WTC11 (cell line): Measurements from ENCODE around the gene ZNF768. TPM values are rescaled to one million over a fixed set of nuclear protein-coding genes. Genes with fewer than 3 reads are reported as not detected.

Experiments used
- ATAC-seq: fragments of 200-7000 bp; cut with Tn5 transposase; 2 replicates; pipeline ENCODE4 v1.10.0; 2021; ENCODE audit warnings: mild to moderate bottlenecking, moderate library complexity
- CTCF ChIA-PET: fragments of 300-600 bp; sonication (Branson Sonifier 250); formaldehyde crosslinking; loops from one replicate; lab custom pipeline; 2021; ENCODE audit warnings: antibody characterized with exemption; lab: Charles Lee
- POLR2A ChIA-PET: fragments of 350-600 bp; sonication (Branson Sonifier 250); formaldehyde crosslinking; loops from one replicate; lab custom pipeline; 2021; ENCODE audit warnings: antibody characterized with exemption; lab: Charles Lee
- DNase-seq: peaks from one replicate; pipeline ENCODE4 v3.0.0; 2021; ENCODE audit warnings: low spot score
- H3K27ac Mint-ChIP-seq: 2 replicates; pipeline ENCODE4 v1.8.0; 2021; ENCODE audit warnings: mixed read lengths
- H3K27me3 Mint-ChIP-seq: 2 replicates; pipeline ENCODE4 v1.8.0; 2021; ENCODE audit warnings: low read depth, mild to moderate bottlenecking, moderate library complexity, mixed read lengths
- H3K36me3 Mint-ChIP-seq: 2 replicates; pipeline ENCODE4 v1.8.0; 2021; ENCODE audit warnings: mixed read lengths
- H3K4me1 Mint-ChIP-seq: 2 replicates; pipeline ENCODE4 v1.8.0; 2022; ENCODE audit warnings: mixed read lengths
- H3K4me3 Mint-ChIP-seq: 2 replicates; pipeline ENCODE4 v1.8.0; 2021; ENCODE audit warnings: mild to moderate bottlenecking, moderate library complexity, mixed read lengths
- H3K9me3 Mint-ChIP-seq: 2 replicates; pipeline ENCODE4 v1.8.0; 2021; ENCODE audit warnings: mixed read lengths
- ATF1 ChIP-seq: sonication (generic); formaldehyde crosslinking; IDR thresholded peaks from 2 replicates; pipeline ENCODE4 v1.8.1; 2023; ENCODE audit warnings: mild to moderate bottlenecking, moderate library complexity, missing genetic modification reagents
- FOXK1 ChIP-seq: sonication (generic); formaldehyde crosslinking; IDR thresholded peaks from 2 replicates; pipeline ENCODE4 v1.8.0; 2022; ENCODE audit warnings: mild to moderate bottlenecking, moderate library complexity, missing genetic modification reagents
- KAT7 ChIP-seq: sonication (generic); formaldehyde crosslinking; IDR thresholded peaks from 2 replicates; pipeline ENCODE4 v1.8.1; 2023; ENCODE audit warnings: missing genetic modification reagents, mild to moderate bottlenecking, borderline replicate concordance
- RELA ChIP-seq: sonication (generic); formaldehyde crosslinking; IDR thresholded peaks from 2 replicates; pipeline ENCODE4 v1.8.1; 2022; ENCODE audit warnings: missing genetic modification reagents, mild to moderate bottlenecking, borderline replicate concordance
- SMAD4 ChIP-seq: sonication (generic); formaldehyde crosslinking; IDR thresholded peaks from 2 replicates; pipeline ENCODE4 v1.8.0; 2022; ENCODE audit warnings: mild to moderate bottlenecking, missing genetic modification reagents
- SP1 ChIP-seq: sonication (generic); formaldehyde crosslinking; conservative IDR thresholded peaks from 2 replicates; pipeline ENCODE4 v1.8.1; 2022; ENCODE audit warnings: missing genetic modification reagents
- TEAD1 ChIP-seq: sonication (generic); formaldehyde crosslinking; IDR thresholded peaks from 2 replicates; pipeline ENCODE4 v1.8.0; 2022; ENCODE audit warnings: mild to moderate bottlenecking, missing genetic modification reagents
- ZNF232 ChIP-seq: sonication (generic); formaldehyde crosslinking; IDR thresholded peaks from 2 replicates; pipeline ENCODE4 v1.8.0; 2022; ENCODE audit warnings: mild to moderate bottlenecking, missing genetic modification reagents
- ZNF317 ChIP-seq: sonication (generic); formaldehyde crosslinking; IDR thresholded peaks from 2 replicates; pipeline ENCODE4 v1.8.1; 2023; ENCODE audit warnings: low read depth, mild to moderate bottlenecking, moderate library complexity, missing genetic modification reagents, borderline replicate concordance
- total RNA-seq: library from RNA; stranded (reverse); gene quantifications from 3 replicates; pipeline ENCODE4 v1.2.3, GENCODE V29; 2021
- TF ChIP-seq, protein P1 (sequence below): sonication (generic); formaldehyde crosslinking; IDR thresholded peaks from 2 replicates; pipeline ENCODE4 v1.8.1; 2022; ENCODE audit warnings: mild to moderate bottlenecking, moderate library complexity, missing genetic modification reagents
- TF ChIP-seq, protein P2 (sequence below): sonication (generic); formaldehyde crosslinking; IDR thresholded peaks from 2 replicates; pipeline ENCODE4 v1.8.0; 2022; ENCODE audit warnings: mild to moderate bottlenecking, missing genetic modification reagents
- TF ChIP-seq, protein P3 (sequence below): sonication (generic); formaldehyde crosslinking; IDR thresholded peaks from 2 replicates; pipeline ENCODE4 v1.8.1; 2023; ENCODE audit warnings: mild to moderate bottlenecking, missing genetic modification reagents
- TF ChIP-seq, protein P4 (sequence below): sonication (generic); formaldehyde crosslinking; IDR thresholded peaks from 2 replicates; pipeline ENCODE4 v1.8.0; 2022; ENCODE audit warnings: missing genetic modification reagents
- TF ChIP-seq, protein P5 (sequence below): sonication (generic); formaldehyde crosslinking; IDR thresholded peaks from 2 replicates; pipeline ENCODE4 v1.8.1; 2023; ENCODE audit warnings: mild to moderate bottlenecking, moderate library complexity, missing genetic modification reagents
- TF ChIP-seq, protein P6 (sequence below): sonication (generic); formaldehyde crosslinking; conservative IDR thresholded peaks from 2 replicates; pipeline ENCODE4 v1.8.1; 2023; ENCODE audit warnings: mild to moderate bottlenecking, low read depth, missing genetic modification reagents, moderate library complexity
- TF ChIP-seq, protein P7 (sequence below): sonication (generic); formaldehyde crosslinking; IDR thresholded peaks from 2 replicates; pipeline ENCODE4 v1.8.1; 2022; ENCODE audit warnings: missing genetic modification reagents, borderline replicate concordance
- TF ChIP-seq, protein P8 (sequence below): fragments of 250-450 bp; sonication (Bioruptor Pico); IDR thresholded peaks from 2 replicates; pipeline ENCODE4 v1.9.0; 2021; ENCODE audit warnings: mild to moderate bottlenecking

ZNF768 gene
- total RNA-seq, 1 experiment from 2014 or later = 35.9 TPM

DNA sequence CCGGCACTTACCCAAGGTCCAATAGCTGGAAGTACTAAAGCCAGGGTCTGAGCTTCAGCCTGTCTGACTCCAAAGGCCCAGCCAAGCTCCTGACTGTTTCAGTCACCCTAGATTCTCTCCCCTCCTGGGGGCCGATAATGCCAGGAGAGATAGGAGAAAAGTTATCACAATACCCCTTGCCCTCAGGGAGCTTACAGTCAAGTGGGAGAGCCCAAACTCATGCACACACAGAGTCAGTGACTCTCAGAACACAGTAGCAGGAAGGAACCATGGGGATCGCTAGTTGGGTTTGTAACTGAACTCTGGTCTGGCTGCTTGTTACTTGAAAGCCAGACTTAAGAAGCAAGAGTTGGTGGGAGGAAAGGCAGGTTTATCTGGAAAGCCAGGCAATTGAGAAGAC, 14.9 kb downstream of the ZNF768 start:
- Mint-ChIP-seq H3K9me3 (no peaks in the 10 kb centered on the region), H3K27me3 (peaks cover 10% of the 10 kb centered on the region), H3K4me1 (no peaks in the 10 kb centered on the region), H3K27ac (no peak overlapping the region), H3K36me3 (no peaks in the 10 kb centered on the region), H3K4me3 (no peak overlapping the region)
- TF ChIP-seq ATF1 (CRISPR knock-in tag) = no peak
- TF ChIP-seq, protein P1, sequence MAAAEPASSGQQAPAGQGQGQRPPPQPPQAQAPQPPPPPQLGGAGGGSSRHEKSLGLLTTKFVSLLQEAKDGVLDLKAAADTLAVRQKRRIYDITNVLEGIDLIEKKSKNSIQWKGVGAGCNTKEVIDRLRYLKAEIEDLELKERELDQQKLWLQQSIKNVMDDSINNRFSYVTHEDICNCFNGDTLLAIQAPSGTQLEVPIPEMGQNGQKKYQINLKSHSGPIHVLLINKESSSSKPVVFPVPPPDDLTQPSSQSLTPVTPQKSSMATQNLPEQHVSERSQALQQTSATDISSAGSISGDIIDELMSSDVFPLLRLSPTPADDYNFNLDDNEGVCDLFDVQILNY (CRISPR knock-in tag) = no peak
- TF ChIP-seq, protein P2, sequence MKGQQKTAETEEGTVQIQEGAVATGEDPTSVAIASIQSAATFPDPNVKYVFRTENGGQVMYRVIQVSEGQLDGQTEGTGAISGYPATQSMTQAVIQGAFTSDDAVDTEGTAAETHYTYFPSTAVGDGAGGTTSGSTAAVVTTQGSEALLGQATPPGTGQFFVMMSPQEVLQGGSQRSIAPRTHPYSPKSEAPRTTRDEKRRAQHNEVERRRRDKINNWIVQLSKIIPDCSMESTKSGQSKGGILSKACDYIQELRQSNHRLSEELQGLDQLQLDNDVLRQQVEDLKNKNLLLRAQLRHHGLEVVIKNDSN (CRISPR knock-in tag) = no peak
- TF ChIP-seq, protein P3, sequence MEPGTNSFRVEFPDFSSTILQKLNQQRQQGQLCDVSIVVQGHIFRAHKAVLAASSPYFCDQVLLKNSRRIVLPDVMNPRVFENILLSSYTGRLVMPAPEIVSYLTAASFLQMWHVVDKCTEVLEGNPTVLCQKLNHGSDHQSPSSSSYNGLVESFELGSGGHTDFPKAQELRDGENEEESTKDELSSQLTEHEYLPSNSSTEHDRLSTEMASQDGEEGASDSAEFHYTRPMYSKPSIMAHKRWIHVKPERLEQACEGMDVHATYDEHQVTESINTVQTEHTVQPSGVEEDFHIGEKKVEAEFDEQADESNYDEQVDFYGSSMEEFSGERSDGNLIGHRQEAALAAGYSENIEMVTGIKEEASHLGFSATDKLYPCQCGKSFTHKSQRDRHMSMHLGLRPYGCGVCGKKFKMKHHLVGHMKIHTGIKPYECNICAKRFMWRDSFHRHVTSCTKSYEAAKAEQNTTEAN = no peak
- no peak for TF ChIP-seq ZNF317 (CRISPR knock-in tag)
- TF ChIP-seq, protein P4, sequence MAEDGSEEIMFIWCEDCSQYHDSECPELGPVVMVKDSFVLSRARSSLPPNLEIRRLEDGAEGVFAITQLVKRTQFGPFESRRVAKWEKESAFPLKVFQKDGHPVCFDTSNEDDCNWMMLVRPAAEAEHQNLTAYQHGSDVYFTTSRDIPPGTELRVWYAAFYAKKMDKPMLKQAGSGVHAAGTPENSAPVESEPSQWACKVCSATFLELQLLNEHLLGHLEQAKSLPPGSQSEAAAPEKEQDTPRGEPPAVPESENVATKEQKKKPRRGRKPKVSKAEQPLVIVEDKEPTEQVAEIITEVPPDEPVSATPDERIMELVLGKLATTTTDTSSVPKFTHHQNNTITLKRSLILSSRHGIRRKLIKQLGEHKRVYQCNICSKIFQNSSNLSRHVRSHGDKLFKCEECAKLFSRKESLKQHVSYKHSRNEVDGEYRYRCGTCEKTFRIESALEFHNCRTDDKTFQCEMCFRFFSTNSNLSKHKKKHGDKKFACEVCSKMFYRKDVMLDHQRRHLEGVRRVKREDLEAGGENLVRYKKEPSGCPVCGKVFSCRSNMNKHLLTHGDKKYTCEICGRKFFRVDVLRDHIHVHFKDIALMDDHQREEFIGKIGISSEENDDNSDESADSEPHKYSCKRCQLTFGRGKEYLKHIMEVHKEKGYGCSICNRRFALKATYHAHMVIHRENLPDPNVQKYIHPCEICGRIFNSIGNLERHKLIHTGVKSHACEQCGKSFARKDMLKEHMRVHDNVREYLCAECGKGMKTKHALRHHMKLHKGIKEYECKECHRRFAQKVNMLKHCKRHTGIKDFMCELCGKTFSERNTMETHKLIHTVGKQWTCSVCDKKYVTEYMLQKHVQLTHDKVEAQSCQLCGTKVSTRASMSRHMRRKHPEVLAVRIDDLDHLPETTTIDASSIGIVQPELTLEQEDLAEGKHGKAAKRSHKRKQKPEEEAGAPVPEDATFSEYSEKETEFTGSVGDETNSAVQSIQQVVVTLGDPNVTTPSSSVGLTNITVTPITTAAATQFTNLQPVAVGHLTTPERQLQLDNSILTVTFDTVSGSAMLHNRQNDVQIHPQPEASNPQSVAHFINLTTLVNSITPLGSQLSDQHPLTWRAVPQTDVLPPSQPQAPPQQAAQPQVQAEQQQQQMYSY (CRISPR knock-in tag) = no peak
- ChIA-PET CTCF (interaction anchor here (0.7 kb wide), 1 partner anchor 102 kb away, joined by 4 read pairs; no protein-coding TSS in a partner anchor), POLR2A (no interaction called here)
- ATAC-seq (no peak), DNase-seq (no peak)

DNA sequence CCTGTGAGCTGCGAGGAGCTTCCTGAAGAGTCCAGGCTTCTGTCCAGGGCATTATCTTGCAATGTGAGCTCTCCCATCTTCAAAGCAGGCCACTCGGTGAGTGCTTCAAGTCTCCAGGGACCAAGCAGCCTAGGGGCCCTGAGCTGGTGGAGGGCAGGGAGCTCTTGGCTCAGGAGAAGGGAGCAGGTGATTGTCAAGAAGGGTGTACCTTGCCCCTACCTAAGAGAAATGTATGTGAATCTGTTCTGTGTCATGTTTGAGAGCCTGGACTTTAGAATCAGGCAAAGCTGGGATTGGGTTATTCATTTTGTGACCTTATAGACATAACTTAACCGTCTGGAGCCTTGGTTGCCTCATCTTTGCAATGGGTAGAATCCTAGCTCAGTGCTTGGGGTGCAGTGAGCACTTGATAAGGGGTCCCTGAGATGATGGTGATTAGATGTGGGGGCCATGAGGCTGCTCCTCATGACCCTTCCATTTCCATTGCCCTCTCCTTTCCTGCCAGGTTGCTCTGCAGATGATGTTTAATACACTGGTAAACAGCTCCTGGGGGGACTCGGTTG, 15.9 kb downstream of the ZNF768 start:
- DNase-seq (no peak), ATAC-seq (no peak)
- H3K27ac Mint-ChIP-seq = no peak overlapping the region
- ChIA-PET POLR2A (no interaction called here), CTCF (interaction anchor here (1.1 kb wide), 1 partner anchor 399 kb away, joined by 3 read pairs; no protein-coding TSS in a partner anchor)
- no peaks in the 10 kb centered on the region for H3K4me1 Mint-ChIP-seq
- H3K4me3 Mint-ChIP-seq = no peak overlapping the region
- H3K36me3 Mint-ChIP-seq = no peaks in the 10 kb centered on the region
- peaks cover 7% of the 10 kb centered on the region for H3K27me3 Mint-ChIP-seq
- H3K9me3 Mint-ChIP-seq = no peaks in the 10 kb centered on the region
- TF ChIP-seq, protein P1 (CRISPR knock-in tag) = no peak
- TF ChIP-seq, protein P5, sequence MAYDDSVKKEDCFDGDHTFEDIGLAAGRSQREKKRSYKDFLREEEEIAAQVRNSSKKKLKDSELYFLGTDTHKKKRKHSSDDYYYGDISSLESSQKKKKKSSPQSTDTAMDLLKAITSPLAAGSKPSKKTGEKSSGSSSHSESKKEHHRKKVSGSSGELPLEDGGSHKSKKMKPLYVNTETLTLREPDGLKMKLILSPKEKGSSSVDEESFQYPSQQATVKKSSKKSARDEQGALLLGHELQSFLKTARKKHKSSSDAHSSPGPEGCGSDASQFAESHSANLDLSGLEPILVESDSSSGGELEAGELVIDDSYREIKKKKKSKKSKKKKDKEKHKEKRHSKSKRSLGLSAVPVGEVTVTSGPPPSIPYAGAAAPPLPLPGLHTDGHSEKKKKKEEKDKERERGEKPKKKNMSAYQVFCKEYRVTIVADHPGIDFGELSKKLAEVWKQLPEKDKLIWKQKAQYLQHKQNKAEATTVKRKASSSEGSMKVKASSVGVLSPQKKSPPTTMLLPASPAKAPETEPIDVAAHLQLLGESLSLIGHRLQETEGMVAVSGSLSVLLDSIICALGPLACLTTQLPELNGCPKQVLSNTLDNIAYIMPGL = no peak
- TF ChIP-seq SP1 (CRISPR knock-in tag) = no peak
- TF ChIP-seq, protein P6, sequence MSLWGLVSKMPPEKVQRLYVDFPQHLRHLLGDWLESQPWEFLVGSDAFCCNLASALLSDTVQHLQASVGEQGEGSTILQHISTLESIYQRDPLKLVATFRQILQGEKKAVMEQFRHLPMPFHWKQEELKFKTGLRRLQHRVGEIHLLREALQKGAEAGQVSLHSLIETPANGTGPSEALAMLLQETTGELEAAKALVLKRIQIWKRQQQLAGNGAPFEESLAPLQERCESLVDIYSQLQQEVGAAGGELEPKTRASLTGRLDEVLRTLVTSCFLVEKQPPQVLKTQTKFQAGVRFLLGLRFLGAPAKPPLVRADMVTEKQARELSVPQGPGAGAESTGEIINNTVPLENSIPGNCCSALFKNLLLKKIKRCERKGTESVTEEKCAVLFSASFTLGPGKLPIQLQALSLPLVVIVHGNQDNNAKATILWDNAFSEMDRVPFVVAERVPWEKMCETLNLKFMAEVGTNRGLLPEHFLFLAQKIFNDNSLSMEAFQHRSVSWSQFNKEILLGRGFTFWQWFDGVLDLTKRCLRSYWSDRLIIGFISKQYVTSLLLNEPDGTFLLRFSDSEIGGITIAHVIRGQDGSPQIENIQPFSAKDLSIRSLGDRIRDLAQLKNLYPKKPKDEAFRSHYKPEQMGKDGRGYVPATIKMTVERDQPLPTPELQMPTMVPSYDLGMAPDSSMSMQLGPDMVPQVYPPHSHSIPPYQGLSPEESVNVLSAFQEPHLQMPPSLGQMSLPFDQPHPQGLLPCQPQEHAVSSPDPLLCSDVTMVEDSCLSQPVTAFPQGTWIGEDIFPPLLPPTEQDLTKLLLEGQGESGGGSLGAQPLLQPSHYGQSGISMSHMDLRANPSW = no peak
- no peak for TF ChIP-seq TEAD1
- no peak for TF ChIP-seq ZNF232 (CRISPR knock-in tag)
- no peak for TF ChIP-seq FOXK1 (CRISPR knock-in tag)
- TF ChIP-seq SMAD4 = no peak
- TF ChIP-seq RELA (CRISPR knock-in tag) = no peak
- TF ChIP-seq KAT7 = no peak
- TF ChIP-seq, protein P7, sequence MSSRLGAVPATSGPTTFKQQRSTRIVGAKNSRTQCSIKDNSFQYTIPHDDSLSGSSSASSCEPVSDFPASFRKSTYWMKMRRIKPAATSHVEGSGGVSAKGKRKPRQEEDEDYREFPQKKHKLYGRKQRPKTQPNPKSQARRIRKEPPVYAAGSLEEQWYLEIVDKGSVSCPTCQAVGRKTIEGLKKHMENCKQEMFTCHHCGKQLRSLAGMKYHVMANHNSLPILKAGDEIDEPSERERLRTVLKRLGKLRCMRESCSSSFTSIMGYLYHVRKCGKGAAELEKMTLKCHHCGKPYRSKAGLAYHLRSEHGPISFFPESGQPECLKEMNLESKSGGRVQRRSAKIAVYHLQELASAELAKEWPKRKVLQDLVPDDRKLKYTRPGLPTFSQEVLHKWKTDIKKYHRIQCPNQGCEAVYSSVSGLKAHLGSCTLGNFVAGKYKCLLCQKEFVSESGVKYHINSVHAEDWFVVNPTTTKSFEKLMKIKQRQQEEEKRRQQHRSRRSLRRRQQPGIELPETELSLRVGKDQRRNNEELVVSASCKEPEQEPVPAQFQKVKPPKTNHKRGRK (CRISPR knock-in tag) = no peak
- TF ChIP-seq, protein P8, sequence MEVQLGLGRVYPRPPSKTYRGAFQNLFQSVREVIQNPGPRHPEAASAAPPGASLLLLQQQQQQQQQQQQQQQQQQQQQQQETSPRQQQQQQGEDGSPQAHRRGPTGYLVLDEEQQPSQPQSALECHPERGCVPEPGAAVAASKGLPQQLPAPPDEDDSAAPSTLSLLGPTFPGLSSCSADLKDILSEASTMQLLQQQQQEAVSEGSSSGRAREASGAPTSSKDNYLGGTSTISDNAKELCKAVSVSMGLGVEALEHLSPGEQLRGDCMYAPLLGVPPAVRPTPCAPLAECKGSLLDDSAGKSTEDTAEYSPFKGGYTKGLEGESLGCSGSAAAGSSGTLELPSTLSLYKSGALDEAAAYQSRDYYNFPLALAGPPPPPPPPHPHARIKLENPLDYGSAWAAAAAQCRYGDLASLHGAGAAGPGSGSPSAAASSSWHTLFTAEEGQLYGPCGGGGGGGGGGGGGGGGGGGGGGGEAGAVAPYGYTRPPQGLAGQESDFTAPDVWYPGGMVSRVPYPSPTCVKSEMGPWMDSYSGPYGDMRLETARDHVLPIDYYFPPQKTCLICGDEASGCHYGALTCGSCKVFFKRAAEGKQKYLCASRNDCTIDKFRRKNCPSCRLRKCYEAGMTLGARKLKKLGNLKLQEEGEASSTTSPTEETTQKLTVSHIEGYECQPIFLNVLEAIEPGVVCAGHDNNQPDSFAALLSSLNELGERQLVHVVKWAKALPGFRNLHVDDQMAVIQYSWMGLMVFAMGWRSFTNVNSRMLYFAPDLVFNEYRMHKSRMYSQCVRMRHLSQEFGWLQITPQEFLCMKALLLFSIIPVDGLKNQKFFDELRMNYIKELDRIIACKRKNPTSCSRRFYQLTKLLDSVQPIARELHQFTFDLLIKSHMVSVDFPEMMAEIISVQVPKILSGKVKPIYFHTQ (CRISPR knock-in tag) = no peak
